Naive thymus-derived CD8-positive, alpha-beta T cell (primary cell): ENCODE measurements around the gene MID1IP1. TPM values are rescaled to one million over a fixed set of nuclear protein-coding genes. Genes with fewer than 3 reads are reported as not detected.

Experiments used
- ATAC-seq, 2 donors: fragments of 150-1000 bp; cut with Tn5 transposase in 1 of 2; sonication (Bioruptor Pico), chemical (Tn5 transposase) in 1 of 2; 1 replicate in 1 of 2; 2 replicates in 1 of 2; pipeline ENCODE4 v1.10.0; 2021; ENCODE audit warnings: mild to moderate bottlenecking in 2 of 2, moderate library complexity in 2 of 2
- POLR2A ChIA-PET: fragments of 350-600 bp; sonication (Branson Sonifier 250); formaldehyde crosslinking; loops from one replicate; lab custom pipeline; 2021; ENCODE audit warnings: antibody characterized with exemption; lab: Charles Lee
- DNase-seq, 10 donors: peaks; one replicate each; pipeline versions ENCODE4 v3.0.0 to v3.0.0-alpha.2; 2020 to 2022
- H3K27ac Mint-ChIP-seq, 10 donors: one replicate each; pipeline ENCODE4 v1.8.0; 2020 to 2022; ENCODE audit warnings: mild to moderate bottlenecking in 10 of 10, mixed read lengths in 10 of 10, moderate library complexity in 4 of 10, inconsistent platforms in 1 of 10
- H3K27me3 Mint-ChIP-seq, 5 donors: one replicate each; pipeline ENCODE4 v1.8.0; 2021 to 2022; ENCODE audit warnings: mixed read lengths in 5 of 5
- H3K36me3 Mint-ChIP-seq, 3 donors: one replicate each; pipeline ENCODE4 v1.8.0; 2020 to 2022; ENCODE audit warnings: mixed read lengths in 3 of 3, mild to moderate bottlenecking in 2 of 3, inconsistent platforms in 1 of 3
- H3K4me1 Mint-ChIP-seq, 4 donors: one replicate each; pipeline ENCODE4 v1.8.0; 2021 to 2022; ENCODE audit warnings: mixed read lengths in 4 of 4
- H3K4me3 Mint-ChIP-seq, 10 donors: one replicate each; pipeline ENCODE4 v1.8.0; 2020 to 2022; ENCODE audit warnings: mild to moderate bottlenecking in 10 of 10, mixed read lengths in 10 of 10, moderate library complexity in 6 of 10, inconsistent platforms in 1 of 10
- H3K9me3 Mint-ChIP-seq, 9 donors: one replicate each; pipeline ENCODE4 v1.8.0; 2020 to 2022; ENCODE audit warnings: mixed read lengths in 9 of 9, mild to moderate bottlenecking in 3 of 9, inconsistent platforms in 1 of 9, moderate library complexity in 1 of 9
- polyA plus RNA-seq, 3 donors: library from polyadenylated mRNA; unstranded; fragments of 300-500 nt; fragmentation: Illumina TruSeq; gene quantifications; one replicate each; pipeline ENCODE4 v1.2.3, GENCODE V29; 2021
- total RNA-seq, 8 experiments: library from RNA in 2 of 8; stranded (reverse) in 2 of 8; gene quantifications; one replicate each; pipeline ENCODE4 v1.2.3 and lab custom pipeline; 2021 to 2026

The MID1IP1 gene
- total and polyA plus RNA-seq, 5 experiments from 2014 or later: 12.6 to 45.6 (median 18.8) TPM

DNA sequence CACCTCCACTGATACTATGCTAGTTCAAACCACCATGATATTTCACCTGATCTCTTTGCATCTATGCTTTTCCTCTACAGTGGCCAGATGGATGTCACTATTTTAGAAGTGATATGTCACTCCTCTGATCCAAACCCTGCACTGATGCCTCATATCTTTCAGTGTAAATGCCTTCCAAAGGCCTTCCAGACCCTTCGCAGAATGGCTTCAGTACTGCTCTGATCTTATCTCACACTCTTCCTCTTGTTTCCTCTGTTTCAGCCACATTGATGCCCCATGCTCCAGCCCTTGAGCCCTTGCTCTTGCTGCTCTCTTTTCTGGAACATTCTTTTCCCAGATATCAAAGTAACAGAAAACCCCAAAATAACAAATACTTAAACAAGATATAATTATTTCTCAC, 17.9 kb downstream of the MID1IP1 start:
- POLR2A ChIA-PET: interaction anchor here (1.8 kb wide), 2 partner anchors 12 to 15 kb away, joined by 4 to 5 read pairs; no protein-coding TSS in a partner anchor
- ATAC-seq: no peak
- no peaks in the 10 kb centered on the region for H3K36me3 Mint-ChIP-seq

DNA sequence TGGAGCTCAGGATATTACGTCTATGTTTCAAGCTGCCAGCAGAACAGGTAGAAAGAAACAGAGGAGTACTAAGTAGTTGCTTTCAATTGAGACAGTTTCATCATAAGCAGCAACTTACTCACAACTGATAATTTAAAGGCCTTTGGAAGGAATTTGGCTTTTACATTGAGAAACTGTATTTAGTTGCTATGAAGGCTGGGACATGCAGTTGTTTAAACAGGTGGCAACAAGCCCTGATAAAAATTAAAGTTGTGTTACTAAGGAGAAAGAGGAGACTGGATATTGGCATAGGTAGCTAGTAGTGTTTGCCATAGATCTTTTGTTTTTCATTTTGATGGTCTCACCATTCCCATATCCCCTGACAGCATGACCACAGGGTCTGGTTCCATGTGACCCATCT, 18.4 kb downstream of the MID1IP1 start:
- POLR2A ChIA-PET: interaction anchor here (1.8 kb wide), 2 partner anchors 13 to 16 kb away, joined by 4 to 5 read pairs; no protein-coding TSS in a partner anchor
- H3K27ac Mint-ChIP-seq: no peak overlapping the region
- DNase-seq (no peak), ATAC-seq (no peak)
- H3K4me3 Mint-ChIP-seq: no peak overlapping the region
- peaks cover 0 to 9% (median 3%) of the 10 kb centered on the region in 4 donors for H3K4me1 Mint-ChIP-seq
- H3K27me3 Mint-ChIP-seq: no peaks in the 10 kb centered on the region
- no peaks in the 10 kb centered on the region for H3K9me3 Mint-ChIP-seq
- no peaks in the 10 kb centered on the region for H3K36me3 Mint-ChIP-seq

More for the DNA sequence above, 17.9 kb downstream of the MID1IP1 start:
- no peak overlapping the region for H3K27ac Mint-ChIP-seq
- no peak overlapping the region for H3K4me3 Mint-ChIP-seq
- DNase-seq: no peak
- H3K27me3 Mint-ChIP-seq: no peaks in the 10 kb centered on the region
- no peaks in the 10 kb centered on the region for H3K9me3 Mint-ChIP-seq
- peaks cover 0 to 9% (median 7%) of the 10 kb centered on the region in 4 donors for H3K4me1 Mint-ChIP-seq

DNA sequence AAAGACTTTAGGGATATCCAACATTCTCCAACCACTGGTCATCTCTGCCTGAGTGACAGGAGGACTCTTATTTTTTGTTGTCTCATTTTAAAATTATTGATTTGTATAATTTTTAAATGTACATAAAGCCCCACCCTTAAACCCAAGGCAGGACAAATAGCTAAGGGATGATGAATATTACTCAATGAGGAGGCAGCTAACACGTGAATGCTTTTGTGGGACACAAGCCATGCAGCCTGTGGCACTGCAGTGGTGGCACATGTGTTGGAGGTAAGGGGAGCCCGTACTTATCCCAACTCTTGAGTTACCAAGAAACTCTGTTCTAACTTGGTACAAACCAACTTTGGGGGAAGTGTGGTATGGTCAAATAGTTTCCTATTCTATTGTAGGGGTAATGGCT, 19.5 kb downstream of the MID1IP1 start:
- no peak for DNase-seq
- peaks cover 0 to 7% (median 1%) of the 10 kb centered on the region in 4 donors for H3K4me1 Mint-ChIP-seq
- no peaks in the 10 kb centered on the region for H3K36me3 Mint-ChIP-seq
- no peak overlapping the region for H3K4me3 Mint-ChIP-seq
- no peak for ATAC-seq
- H3K27me3 Mint-ChIP-seq: no peaks in the 10 kb centered on the region
- H3K9me3 Mint-ChIP-seq: no peaks in the 10 kb centered on the region
- H3K27ac Mint-ChIP-seq: no peak overlapping the region
- POLR2A ChIA-PET: interaction anchor here (1.2 kb wide), 1 partner anchor 17 kb away, joined by 4 read pairs; no protein-coding TSS in a partner anchor

DNA sequence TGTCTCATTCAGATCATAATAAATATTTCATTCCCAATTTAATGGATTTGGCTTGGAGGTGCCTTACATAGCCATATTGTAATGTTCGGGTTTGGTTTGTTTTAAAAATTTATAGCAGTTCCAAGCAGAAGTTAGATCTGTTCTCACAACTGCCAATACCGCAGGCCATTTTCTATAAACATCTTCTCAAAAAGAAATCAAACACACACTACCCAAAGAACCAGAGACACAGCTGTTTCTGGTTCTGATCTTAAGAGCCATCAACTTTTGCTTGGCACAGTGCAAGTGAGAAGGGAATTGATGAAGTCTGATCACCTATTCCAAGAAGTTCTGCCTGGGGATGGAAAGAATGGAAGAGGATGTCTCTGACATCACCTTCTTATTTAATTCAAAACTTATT, 22.9 kb downstream of the MID1IP1 start:
- POLR2A ChIA-PET: no interaction called here
- H3K9me3 Mint-ChIP-seq: no peaks in the 10 kb centered on the region
- DNase-seq (no peak), ATAC-seq (no peak)
- no peaks in the 10 kb centered on the region for H3K36me3 Mint-ChIP-seq
- H3K27ac Mint-ChIP-seq: no peak overlapping the region
- H3K27me3 Mint-ChIP-seq: no peaks in the 10 kb centered on the region
- no peak overlapping the region for H3K4me3 Mint-ChIP-seq
- peaks cover 0 to 1% (median 0%) of the 10 kb centered on the region in 4 donors for H3K4me1 Mint-ChIP-seq

DNA sequence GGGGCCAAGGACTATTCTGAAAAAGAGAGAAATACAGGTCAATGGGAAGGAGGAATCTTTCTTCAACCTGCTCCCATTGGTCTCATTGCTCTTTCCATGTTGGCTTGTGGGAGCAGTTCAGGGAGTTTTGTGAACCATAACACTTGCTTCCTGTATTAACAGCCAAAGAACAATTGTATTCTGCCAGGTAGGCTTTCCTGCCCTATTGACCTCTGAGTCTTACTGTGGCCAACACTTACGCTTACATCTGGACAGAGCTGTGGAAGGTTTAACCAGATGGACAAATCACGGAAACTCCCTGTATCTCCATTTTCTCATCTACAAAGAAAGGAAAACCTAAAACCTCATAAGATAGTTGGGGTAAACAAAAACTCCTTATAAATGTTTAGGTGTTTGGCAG, 30.7 kb downstream of the MID1IP1 start:
- ATAC-seq (no peak), DNase-seq (no peak)
- Mint-ChIP-seq H3K36me3 (no peaks in the 10 kb centered on the region), H3K27ac (no peak overlapping the region), H3K4me1 (peaks cover 0 to 3% (median 0%) of the 10 kb centered on the region in 4 donors), H3K9me3 (peaks cover 0 to 2% (median 0%) of the 10 kb centered on the region in 9 donors), H3K27me3 (no peaks in the 10 kb centered on the region), H3K4me3 (no peak overlapping the region)
- POLR2A ChIA-PET: no interaction called here

DNA sequence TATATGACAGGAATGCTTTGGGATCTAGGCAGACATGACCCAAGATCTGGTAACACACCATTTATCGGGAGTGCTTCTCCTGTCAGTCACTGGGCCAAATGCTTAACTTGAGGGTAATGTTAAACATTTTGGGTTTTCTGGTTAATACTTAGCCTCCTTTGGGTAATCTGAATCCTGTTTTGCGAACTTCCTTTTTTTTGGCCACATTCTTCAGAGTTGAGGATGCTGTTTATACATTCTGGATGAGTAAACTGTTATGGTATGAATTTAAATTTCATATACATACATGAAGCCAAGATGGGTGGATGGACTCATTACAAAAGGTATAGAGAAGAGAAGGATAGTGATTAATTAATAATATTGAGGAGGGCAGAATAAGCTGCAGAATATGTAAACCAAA, 36.1 kb downstream of the MID1IP1 start:
- H3K4me3 Mint-ChIP-seq: no peak overlapping the region
- POLR2A ChIA-PET: no interaction called here

DNA sequence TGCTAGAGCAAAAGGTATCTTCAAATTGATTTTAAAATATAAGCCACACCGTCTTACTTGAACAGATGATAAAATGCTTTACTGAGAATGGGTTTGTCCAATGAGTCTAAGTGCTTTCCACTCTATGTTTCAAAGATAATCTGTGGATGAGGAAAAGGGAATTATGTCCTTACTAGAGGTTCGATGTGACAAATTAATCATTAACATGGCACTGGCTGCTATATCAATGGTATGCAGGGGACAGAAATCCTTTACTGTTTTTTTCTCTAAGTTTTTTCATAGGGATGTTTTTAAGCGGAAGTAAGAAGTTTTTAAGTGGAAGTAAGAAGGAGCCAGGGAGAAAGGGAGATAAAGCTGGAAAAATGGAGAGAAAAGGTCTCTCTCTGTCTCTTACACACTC, 38.0 kb downstream of the MID1IP1 start:
- Mint-ChIP-seq H3K4me1 (no peaks in the 10 kb centered on the region), H3K27ac (no peak overlapping the region), H3K4me3 (no peak overlapping the region), H3K9me3 (no peaks in the 10 kb centered on the region), H3K36me3 (no peaks in the 10 kb centered on the region), H3K27me3 (no peaks in the 10 kb centered on the region)
- POLR2A ChIA-PET: no interaction called here
- no peak for ATAC-seq
- DNase-seq: no peak

More for the DNA sequence above, 36.1 kb downstream of the MID1IP1 start:
- no peaks in the 10 kb centered on the region for H3K9me3 Mint-ChIP-seq
- H3K36me3 Mint-ChIP-seq: no peaks in the 10 kb centered on the region
- no peaks in the 10 kb centered on the region for H3K27me3 Mint-ChIP-seq
- ATAC-seq (no peak), DNase-seq (no peak)
- peaks cover 0 to 2% (median 0%) of the 10 kb centered on the region in 4 donors for H3K4me1 Mint-ChIP-seq
- no peak overlapping the region for H3K27ac Mint-ChIP-seq

DNA sequence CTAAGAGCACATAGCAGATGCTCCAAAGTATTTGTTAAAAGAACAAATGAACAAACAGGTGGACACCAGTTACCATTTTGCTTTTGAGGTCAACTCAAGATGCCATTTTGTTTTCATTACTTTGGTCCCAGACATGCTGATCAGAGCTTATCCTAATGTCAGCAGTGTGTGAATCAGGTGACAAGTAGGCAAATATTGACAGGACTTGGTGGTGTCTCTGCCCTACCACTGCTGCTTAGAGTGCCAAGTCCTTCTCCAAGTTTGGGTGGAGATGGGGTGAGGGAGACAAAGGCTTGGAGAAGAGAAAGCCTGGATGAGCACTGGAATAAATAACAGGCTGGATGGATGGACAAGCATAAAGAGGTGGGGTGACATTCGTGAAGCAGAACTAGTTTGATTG, 38.7 kb downstream of the MID1IP1 start:
- Mint-ChIP-seq H3K27ac (no peak overlapping the region), H3K4me1 (no peaks in the 10 kb centered on the region)

DNA sequence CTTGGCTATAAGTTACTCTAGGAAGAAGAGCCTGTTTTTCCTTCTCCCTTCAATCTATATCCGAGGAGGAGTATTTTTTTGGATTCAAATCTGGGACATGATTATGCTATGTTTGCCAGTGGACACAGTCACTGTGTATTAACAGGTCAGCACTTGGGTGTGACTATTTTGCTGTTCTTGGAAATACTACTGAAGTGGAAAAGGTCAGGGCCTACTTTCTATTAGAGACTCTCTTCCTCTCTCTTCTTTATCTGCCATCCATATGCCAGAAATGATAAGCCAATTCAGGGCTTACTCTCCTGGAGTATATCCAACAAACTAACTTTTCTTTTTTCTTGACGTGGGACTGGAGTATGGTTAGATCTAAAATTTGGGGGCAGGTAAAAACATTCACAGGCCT, 40.5 kb downstream of the MID1IP1 start:
- POLR2A ChIA-PET: no interaction called here
- Mint-ChIP-seq H3K9me3 (no peaks in the 10 kb centered on the region), H3K4me3 (no peak overlapping the region), H3K27ac (no peak overlapping the region), H3K4me1 (peaks cover 4 to 13% (median 11%) of the 10 kb centered on the region in 4 donors), H3K27me3 (no peaks in the 10 kb centered on the region), H3K36me3 (no peaks in the 10 kb centered on the region)
- DNase-seq (no peak), ATAC-seq (no peak)

More for the DNA sequence above, 38.7 kb downstream of the MID1IP1 start:
- Mint-ChIP-seq H3K36me3 (no peaks in the 10 kb centered on the region), H3K27me3 (no peaks in the 10 kb centered on the region), H3K4me3 (no peak overlapping the region), H3K9me3 (no peaks in the 10 kb centered on the region)
- DNase-seq (no peak), ATAC-seq (no peak)
- POLR2A ChIA-PET: no interaction called here

DNA sequence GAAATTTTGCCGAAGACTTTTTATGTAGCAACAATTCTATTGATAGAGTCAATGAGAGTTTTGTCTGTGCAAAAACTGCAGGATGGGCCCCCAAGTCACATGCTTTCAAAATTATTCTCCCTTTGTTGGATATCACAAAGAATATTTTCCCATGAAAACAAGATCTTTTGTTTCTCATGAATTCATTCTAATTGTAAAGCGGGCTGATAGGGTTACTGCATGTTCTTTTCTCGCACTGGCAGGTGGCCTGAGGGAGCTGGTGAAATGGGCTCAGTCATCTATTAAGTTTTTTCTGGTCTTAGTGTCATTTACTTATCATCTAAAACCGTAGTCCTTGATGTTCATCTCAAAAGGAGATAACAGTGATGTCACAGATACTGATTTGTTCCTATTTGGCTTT, 44.2 kb downstream of the MID1IP1 start:
- DNase-seq: no peak
- no peaks in the 10 kb centered on the region for H3K27me3 Mint-ChIP-seq
- POLR2A ChIA-PET: no interaction called here
- H3K9me3 Mint-ChIP-seq: no peaks in the 10 kb centered on the region
- H3K4me3 Mint-ChIP-seq: no peak overlapping the region
- no peaks in the 10 kb centered on the region for H3K36me3 Mint-ChIP-seq
- ATAC-seq: no peak
- no peak overlapping the region for H3K27ac Mint-ChIP-seq
- peaks cover 4 to 13% (median 11%) of the 10 kb centered on the region in 4 donors for H3K4me1 Mint-ChIP-seq

DNA sequence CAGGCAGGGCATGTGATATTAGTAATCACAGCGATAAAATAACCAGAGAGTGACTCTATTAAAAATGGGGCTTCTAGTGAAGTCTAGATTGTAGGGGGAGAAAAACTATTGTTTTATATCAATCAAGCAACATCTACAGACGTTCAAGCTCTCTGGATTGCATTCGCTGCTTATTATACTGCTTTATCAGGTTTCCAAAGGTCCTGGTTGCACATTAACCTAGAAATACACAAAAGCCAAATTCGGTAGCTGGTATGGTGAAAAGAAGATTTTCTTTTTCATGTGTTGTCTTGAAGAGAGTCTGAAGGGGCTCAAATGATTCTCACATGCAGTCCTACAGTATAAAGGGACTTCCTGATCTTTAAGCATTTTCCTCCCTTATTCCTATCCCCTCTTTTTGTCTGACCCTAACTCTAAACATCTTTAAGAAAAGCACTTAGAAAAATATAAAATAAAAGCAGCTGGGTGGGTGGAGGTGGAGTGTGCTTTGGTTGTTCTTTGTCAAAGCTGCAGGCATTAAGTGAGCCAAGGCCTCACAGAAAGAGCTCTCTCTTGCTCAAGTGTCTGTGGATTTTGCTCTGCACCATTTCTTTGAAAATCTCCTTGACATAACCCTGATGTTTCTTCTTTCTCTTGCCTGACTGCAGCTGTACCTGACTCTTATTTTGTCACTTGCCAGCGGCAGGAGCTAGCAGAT, 46.1 kb downstream of the MID1IP1 start:
- POLR2A ChIA-PET: no interaction called here
- H3K4me1 Mint-ChIP-seq: peaks cover 4 to 13% (median 11%) of the 10 kb centered on the region in 4 donors
- no peaks in the 10 kb centered on the region for H3K36me3 Mint-ChIP-seq
- DNase-seq (no peak), ATAC-seq (no peak)
- H3K9me3 Mint-ChIP-seq: peaks cover 0 to 1% (median 0%) of the 10 kb centered on the region in 9 donors
- H3K27me3 Mint-ChIP-seq: no peaks in the 10 kb centered on the region
- no peak overlapping the region for H3K27ac Mint-ChIP-seq
- H3K4me3 Mint-ChIP-seq: no peak overlapping the region

DNA sequence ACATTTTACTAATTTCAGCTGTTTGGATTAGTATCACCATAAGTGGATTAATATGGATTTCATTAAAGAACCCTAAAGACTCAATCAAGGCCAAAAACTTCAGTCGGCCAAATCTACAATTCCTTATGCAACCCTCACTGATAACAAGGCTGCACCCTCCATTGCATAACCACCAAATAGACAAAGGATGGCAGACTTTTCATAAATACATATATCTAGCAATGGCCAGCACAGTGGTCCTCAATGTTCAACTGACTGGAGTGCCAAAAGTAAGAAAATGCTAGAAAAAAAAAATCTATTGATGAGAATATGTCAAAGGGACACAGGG, 46.6 kb downstream of the MID1IP1 start:
- Mint-ChIP-seq H3K27me3 (no peaks in the 10 kb centered on the region), H3K36me3 (no peaks in the 10 kb centered on the region), H3K9me3 (peaks cover 0 to 1% (median 0%) of the 10 kb centered on the region in 9 donors), H3K4me3 (no peak overlapping the region), H3K4me1 (peaks cover 4 to 13% (median 11%) of the 10 kb centered on the region in 4 donors), H3K27ac (no peak overlapping the region)
- POLR2A ChIA-PET: no interaction called here
- ATAC-seq (no peak), DNase-seq (no peak)

DNA sequence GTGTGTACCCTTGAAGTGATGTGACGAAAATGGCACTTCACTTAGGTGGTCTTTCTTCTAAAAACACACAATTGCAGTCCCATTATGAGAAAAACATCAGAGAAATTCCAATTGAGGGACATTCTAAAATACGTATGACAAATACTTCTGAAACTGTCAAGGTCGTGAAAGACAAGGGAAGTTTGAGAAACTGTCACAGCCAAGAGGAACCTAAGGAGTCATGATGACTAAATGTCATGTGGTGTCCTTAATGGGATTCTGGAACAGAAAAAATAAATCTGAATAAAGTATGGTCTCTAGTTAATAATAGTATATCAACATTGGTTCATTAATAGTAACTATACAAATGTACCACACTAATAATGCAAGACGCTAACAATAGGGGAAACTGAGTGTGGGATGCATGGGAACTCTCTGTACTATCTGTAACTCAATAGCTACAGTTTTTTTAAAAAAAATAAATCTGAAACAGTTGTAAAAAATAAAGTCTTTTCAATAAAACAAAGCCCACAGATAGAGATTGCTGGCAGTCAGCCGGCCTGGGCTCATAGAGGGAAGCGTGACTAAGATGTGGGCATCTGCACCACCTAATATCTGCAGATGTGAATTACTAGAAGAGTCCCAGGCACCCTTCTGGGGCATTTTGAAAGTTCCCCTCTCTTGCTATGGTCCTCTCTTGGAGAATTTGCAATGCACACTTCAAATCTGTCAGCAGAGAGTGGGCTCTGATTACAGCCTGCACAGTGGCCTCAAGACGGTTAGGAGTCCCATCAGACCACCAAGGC, 47.6 kb downstream of the MID1IP1 start:
- no peak for ATAC-seq
- Mint-ChIP-seq H3K4me1 (peaks cover 4 to 13% (median 11%) of the 10 kb centered on the region in 4 donors), H3K27ac (no peak overlapping the region), H3K27me3 (no peaks in the 10 kb centered on the region), H3K4me3 (no peak overlapping the region), H3K9me3 (peaks cover 0 to 1% (median 0%) of the 10 kb centered on the region in 9 donors), H3K36me3 (no peaks in the 10 kb centered on the region)
- POLR2A ChIA-PET: no interaction called here
- DNase-seq: no peak
